HG02642 (cell line): ENCODE results near the gene DENND1C.
"Not testable (repeated sequence)": the region's sequence is repeated elsewhere in the genome, so short reads cannot be mapped to it uniquely, and the experiment has no call there.

ENCODE experiments used
- ATAC-seq: cut with Tn5 transposase; IDR thresholded peaks from one replicate; pipeline ENCODE4 v1.9.1; 2021; ENCODE audit warnings: mild to moderate bottlenecking; ENCODE audit not compliant: unreplicated experiment, poor library complexity

Gene DENND1C

DNA sequence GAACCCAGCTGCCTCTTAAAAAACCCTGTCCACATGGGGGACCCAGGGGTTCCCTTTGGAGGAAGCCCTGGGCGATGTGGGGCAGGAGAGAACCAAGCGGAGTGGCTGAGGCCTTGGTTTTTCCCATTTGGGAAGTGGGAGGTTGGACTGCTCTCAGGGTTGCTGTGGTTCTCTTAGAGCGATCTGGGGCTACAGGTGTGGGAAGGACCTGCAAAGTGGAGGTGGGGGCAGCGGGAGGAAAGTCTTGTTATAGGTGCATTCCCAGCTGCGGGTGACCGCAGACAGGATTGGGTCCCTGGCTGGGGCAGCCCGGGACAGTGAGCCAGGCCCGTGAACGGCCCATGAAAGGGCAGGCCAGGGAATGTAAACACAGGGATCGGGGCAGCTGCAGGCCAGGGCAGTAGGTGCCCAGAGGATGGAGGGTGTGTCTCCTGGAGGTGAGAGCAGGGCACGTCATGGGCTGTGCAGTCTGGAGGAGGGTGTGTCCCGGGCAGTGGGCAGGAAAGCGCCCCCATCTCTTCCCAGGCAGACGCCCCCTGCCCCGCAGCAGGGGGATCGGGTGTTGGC is 22.8 kb downstream of the DENND1C start:
- no peak for ATAC-seq

DNA sequence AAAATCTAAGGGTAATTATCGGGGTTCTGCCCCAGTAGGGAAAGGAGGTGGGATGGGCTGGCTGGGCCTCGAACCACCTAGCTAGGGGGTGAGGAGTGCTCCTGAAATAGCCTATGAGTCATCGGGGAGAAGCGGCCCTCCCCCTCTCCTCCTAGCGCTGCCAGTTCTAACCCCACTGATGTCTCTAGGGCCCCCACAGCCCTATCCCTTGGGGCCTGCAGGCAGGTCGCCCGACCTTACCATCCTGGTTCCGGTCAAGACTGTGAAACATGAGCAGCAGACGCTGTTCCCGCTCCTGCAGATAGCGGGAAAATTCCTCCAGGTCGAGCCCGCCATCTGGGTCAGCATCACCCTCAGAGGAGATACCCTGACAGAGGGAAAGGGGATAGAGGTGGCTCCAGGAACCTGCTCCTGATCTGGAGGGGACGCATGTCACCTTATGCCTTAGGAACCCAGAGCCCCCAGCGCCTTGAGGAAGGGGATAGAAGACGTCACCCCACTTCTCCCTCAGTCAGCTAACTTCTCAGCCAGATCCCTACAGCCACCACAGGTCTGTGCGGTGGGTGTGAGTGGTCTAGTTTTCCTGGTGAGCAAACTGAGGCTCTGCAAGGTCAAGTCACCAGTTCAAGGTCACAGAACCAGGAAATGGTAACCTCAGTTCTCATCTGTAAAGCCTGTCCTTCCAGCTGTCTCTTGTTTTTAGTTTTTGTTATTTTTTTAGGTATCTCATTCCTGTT is 23.5 kb downstream of the DENND1C start:
- no peak for ATAC-seq

GRCh38 chr19:6455924-6456323 is 25.7 kb downstream of the DENND1C start:
- no peak for ATAC-seq

- ATAC-seq: no peak
Measured at GRCh38 chr19:6453951-6454565, 27.5 kb downstream of the DENND1C start.

- ATAC-seq: no peak
Measured at GRCh38 chr19:6452899-6453298, 28.7 kb downstream of the DENND1C start.

DNA sequence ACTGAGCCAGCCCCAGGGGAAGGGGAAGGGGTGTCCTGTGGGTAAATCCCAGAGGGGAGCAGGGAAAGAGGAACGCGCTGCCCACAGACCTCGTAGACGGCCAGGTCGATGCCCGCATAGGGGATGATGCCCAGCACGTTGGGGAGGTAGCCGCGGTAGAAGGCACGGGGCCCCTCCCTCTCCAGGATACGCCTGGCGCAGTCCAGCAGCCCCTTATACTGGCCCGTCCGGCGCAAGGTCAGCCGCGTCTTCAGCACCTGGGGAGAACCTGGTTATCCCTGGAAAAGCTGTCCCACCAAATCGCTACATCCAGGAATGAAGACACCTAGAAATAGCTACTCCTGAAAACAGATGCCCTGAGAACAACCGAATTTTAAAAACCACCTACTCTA is 29.4 kb downstream of the DENND1C start:
- ATAC-seq: no peak

- ATAC-seq: no peak
Measured at GRCh38 chr19:6451583-6452222, 29.9 kb downstream of the DENND1C start.

DNA sequence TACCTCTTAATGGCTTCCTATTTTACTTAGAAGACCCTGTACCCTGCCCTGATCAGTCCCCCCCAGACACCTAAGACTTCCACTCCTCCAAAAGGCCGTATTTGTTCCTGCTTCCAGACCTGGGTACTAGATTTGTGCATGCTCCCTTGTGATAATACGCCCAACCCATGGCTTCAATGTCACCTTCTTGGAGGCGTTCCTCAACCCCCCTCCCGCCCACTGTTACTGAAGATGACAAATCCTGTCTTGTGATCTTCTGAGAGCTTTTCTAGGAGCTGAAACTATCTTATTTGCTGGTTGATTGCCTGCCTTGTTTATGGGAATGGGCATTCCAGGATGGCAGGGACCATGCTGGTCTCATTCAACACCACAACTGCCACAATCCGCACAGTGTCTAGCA is 31.4 kb downstream of the DENND1C start:
- ATAC-seq: no peak

- ATAC-seq: no peak
Measured at GRCh38 chr19:6448045-6448444, 33.5 kb downstream of the DENND1C start.

DNA sequence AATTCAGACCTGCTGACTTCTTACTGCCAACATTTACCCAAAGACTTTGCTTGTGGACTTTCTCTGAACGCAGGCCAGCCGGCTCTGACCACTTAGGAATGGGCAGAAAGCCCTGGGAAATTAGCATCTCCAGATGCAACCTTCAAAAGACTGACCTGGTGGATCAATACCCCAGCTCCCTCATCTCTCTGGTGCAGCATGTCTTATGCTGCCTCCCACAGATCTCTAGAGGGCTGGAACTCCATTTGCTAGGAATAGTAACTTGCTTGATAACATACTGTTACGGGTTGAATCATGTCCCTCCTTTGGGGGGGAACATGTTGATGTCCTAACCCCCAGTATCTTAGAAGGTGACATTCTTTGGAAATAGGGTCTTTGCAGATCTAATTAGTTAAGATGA is 35.1 kb downstream of the DENND1C start:
- ATAC-seq: no peak

DNA sequence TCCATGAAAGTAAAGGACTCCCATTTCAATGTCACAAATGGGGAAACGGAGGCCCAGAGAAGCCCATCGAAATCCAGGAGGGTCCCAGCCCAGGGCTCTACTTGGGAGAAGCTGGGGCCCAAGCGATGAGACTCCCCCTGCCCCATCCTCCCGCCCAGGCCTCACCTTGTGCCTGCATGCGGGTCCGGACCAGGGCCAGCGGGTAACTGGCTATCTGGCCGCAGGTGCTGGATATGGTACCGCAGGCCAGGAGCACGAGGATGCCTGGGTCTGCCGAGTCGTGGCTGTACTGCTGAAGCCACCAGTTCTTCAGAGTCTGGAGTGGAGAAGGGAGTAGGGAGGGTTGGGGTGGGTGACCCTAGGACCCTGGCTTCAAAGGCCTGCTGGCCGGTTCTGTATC is 37.6 kb downstream of the DENND1C start:
- ATAC-seq: no peak

DNA sequence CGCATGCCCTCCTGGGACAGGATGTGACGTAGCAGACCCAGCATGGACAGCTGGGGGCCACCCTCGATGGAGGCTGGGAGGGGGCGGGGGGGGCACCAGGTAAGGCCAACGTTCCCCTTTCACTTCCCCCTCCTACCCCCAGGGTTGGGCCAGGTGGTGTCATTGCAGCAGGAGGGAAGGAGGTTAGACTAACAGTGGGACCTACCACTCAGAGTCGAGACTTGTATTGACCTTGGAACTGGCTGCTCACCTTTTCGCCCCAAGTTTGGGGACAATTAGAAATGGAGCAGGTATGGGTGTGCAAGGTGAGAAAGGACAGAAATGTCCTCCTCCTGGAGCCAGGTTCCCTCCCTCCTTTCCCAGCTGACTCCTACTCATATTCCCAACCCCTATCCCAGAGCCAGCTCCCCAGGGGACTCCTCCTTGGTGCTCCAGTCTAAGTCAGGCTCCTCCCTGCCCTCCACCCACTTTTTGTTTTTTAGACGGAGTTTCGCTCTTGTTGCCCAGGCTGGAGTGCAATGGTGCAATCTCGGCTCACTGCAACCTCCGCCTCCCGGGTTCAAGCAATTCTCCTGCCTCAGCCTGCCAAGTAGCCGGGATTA is 39.4 kb downstream of the DENND1C start:
- no peak for ATAC-seq

GRCh38 chr19:6440905-6441304 is 40.7 kb downstream of the DENND1C start:
- ATAC-seq: no peak

GRCh38 chr19:6439743-6440142 is 41.8 kb downstream of the DENND1C start:
- ATAC-seq: no peak

GRCh38 chr19:6433663-6434062 is 47.9 kb downstream of the DENND1C start, which contains the start of gene SLC25A41:
SLC25A41 (minus strand) TSS chr19:6433763; CDS start chr19:6433693, 70 bp downstream.
- ATAC-seq: no peak

- ATAC-seq: no peak
Measured at GRCh38 chr19:6433165-6433564, 48.4 kb downstream of the DENND1C start.

DNA sequence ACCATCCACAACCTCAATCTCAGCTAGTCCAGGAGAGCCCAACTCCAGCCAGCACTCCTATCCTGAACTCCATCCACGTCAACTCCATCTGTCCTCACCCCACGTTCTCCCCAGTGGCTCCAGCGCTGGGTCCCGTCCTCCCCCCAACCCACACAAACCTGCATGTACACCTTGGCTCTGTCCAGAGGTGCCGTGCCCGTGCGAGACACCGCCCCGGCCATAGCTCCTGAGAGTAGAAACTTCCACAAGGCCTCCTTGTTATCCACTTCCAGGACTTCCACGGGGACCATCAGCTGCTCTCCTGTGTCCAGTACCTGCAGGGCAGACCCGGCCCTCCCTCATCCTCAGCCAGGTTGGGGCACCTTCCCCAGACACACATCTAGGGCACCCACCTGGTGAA is 49.7 kb downstream of the DENND1C start:
- ATAC-seq: no peak

DNA sequence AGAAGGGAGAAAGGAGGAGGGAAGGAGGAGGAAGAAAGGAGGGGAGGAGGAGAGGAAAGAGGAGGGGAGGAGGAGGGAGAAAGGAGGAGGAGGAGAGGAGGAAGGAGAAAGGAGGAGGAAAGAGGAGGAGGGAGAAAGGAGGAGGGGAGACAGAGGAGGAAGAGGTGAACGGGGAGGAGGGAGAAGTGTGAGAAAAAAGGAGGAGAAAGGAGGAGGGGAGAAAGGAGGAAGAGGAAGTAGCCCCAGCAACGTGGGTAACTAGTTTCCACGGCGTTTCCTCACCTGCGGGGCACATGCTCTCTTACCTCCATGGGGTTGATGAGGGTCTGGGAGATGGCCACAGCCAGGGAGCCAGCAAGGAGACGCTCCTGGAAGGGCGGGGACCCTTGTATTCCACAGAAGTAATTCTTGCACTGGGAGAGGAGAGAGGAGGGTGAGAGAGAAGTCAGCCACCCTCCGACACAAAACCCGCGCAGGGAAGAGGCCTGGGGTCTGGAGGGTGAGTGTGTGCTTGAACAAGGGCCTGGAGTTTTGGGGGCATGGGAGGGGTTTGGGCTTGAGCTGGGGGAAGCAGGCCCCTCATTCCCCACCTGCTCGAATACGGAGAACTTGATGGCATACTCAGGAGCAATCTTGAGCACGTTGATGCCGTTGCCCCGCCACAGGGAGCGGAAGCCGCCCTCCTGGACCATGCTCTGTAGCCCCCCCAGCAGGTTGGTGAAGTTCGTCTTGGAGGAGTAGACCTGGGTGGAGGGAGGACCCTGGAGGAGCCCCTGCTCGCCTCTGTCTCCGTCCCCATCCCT is 52.0 kb downstream of the DENND1C start:
- no peak for ATAC-seq

- ATAC-seq: not testable (repeated sequence)
Measured at GRCh38 chr19:6428692-6429418, 52.7 kb downstream of the DENND1C start.
